HUES6 (cell line): Measurements from ENCODE around the gene ATPAF1.
A peak's percentile ranks its signal among the peaks of the same experiment; 100 is the strongest.

Experiments used
- H3K27ac ChIP-seq: 2 replicates; pipeline ENCODE4 v1.7.0; 2013; ENCODE audit warnings: low read depth, mild to moderate bottlenecking, low read length, inconsistent platforms
- H3K27me3 ChIP-seq: 2 replicates; pipeline ENCODE4 v1.6.1; 2013; ENCODE audit warnings: low read length; ENCODE audit not compliant: control insufficient read depth, insufficient read depth
- H3K36me3 ChIP-seq: 2 replicates; pipeline ENCODE4 v1.6.1; 2013; ENCODE audit warnings: low read length; ENCODE audit not compliant: control insufficient read depth, insufficient read depth
- H3K4me1 ChIP-seq: 2 replicates; pipeline ENCODE4 v1.6.1; 2013; ENCODE audit warnings: low read length; ENCODE audit not compliant: control insufficient read depth, insufficient read depth
- H3K4me3 ChIP-seq: 2 replicates; pipeline ENCODE4 v1.5.1; 2013; ENCODE audit warnings: low read depth, low read length
- H3K9ac ChIP-seq: one replicate; pipeline ENCODE4 v1.6.1; 2013; ENCODE audit warnings: mild to moderate bottlenecking, low read length
- H3K9me3 ChIP-seq: 2 replicates; pipeline ENCODE4 v1.6.1; 2013; ENCODE audit warnings: low read depth, low read length; ENCODE audit not compliant: control insufficient read depth, insufficient read depth

Gene ATPAF1

DNA sequence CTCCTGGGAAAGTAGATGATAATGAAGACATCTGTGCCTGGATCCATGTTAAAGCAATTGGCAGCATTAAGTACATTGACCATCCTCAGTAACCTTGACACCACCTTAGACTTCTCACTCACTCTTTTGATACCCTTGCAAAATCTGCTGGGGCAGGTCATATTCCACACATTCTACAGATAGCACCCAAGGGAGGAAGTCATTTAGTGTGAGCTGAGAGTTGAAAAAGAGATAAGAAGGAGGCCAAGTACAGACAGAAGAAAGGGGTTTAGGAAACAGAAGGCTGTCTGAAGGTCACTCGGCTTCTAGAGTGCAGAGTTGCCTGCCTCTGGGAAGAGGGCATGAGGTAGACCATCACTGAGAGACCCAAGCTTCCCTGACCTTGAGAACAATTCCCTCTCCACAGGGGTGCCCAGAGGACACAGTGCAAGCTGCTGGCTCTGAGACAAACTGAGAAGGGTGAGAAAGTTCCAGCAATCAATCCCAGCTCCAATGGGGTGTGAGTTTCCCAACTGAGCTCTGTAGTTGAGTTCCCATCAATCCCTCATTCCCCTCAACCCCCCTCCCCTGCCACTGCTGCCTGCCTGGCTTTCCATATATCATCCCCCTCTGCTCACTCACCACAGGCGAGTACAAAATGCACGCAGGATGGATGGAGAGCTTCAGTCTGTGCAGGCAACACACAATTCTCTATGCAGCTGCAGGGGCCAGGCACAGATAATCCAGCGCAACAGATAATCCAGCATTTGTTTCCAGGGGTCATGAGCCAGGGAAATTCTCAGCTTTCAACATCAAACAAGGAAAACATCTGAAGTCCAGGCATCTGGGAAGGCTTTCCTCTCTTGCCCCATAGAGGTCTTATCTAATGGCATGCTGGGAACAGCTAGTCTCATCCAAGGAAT is 44.2 kb downstream of the ATPAF1 start:
- Histone ChIP-seq H3K4me3 (no peak overlapping the region), H3K27me3 (peaks cover 3% of the 10 kb centered on the region), H3K9me3 (no peaks in the 10 kb centered on the region)

DNA sequence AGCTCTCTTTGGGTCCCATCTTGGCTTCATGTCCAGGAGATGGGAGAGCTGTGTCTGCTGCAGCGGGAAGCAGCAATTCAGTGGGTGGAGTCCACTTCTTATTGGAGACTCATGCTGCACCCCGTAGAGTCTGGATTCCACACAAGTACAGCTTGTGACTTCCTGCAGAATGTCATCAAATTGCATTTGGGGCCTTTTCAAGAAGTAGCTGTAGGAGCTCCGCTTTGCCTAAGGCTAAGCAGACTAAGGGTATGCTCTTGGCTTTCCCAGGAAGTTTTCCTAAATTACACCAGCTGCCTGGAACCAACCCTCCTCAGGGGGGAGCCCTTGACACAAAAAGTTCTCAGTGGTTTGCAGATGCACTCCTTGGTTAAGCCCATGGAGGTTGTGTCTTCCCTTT is 45.8 kb downstream of the ATPAF1 start:
- no peaks in the 10 kb centered on the region for H3K36me3 ChIP-seq
- H3K4me3 ChIP-seq, result no peak overlapping the region

More for the DNA sequence above, 44.2 kb downstream of the ATPAF1 start:
- no peak overlapping the region for H3K27ac ChIP-seq
- no peak overlapping the region for H3K9ac ChIP-seq
- H3K4me1 ChIP-seq, result peaks cover 6% of the 10 kb centered on the region; the same call in 1 of the 2 replicates
- H3K36me3 ChIP-seq, result no peaks in the 10 kb centered on the region

DNA sequence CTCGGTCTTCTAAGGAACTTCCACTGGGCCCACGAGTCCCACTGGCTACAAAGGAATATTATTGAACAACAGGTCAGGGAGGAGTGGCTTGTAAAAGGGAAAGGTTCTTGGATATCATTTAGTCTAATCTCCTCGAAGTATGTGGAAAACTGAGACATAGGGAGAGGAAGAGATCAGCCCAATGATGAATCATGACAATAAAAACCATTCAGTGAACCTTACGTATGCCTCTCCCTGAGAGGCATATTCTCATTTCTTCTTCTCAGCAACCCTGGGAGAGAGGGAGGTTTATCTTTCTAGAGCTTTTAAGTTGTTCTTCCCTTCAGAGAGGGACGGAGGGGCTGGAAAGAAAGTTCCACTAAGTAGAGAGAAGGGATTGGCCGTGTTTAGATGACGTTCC is 46.2 kb downstream of the ATPAF1 start:
- H3K36me3 ChIP-seq, result no peaks in the 10 kb centered on the region
- peaks cover 6% of the 10 kb centered on the region; the same call in 1 of the 2 replicates for H3K4me1 ChIP-seq
- peaks cover 19% of the 10 kb centered on the region for H3K27me3 ChIP-seq
- no peak overlapping the region for H3K27ac ChIP-seq
- no peak overlapping the region for H3K4me3 ChIP-seq
- H3K9me3 ChIP-seq, result no peaks in the 10 kb centered on the region
- H3K9ac ChIP-seq, result no peak overlapping the region

More for the DNA sequence above, 45.8 kb downstream of the ATPAF1 start:
- Histone ChIP-seq H3K27me3 (peaks cover 15% of the 10 kb centered on the region), H3K4me1 (peaks cover 6% of the 10 kb centered on the region; the same call in 1 of the 2 replicates), H3K9ac (no peak overlapping the region), H3K27ac (no peak overlapping the region), H3K9me3 (no peaks in the 10 kb centered on the region)

DNA sequence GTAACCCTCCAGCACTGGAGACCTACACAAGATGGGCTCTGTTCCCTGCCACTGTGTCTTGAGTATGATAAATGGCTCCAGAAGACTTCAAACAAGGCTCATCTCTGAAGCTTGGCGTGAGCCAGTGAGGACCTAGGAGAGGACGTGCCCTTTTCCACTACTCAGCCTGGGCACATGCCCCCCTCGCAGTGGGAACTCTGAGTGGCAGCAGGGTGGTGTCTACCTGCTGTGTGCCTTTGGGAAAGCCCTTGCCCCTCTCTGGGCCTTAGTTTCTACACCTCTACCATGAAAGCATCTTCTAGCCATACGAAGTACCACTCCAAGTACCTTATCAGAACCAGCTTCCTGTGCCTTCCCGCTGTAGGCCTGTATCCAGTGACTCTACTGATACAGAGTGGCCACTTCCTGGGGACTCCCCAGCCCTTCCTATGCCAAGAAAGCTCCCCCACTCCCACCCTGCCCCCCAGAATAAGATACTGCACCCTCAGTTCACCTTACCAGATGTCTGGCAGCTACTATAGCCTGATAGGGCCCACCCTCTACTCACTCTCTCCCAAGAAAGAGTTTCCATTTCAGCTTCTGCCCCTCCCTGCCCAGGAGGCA is 48.4 kb downstream of the ATPAF1 start:
- Histone ChIP-seq H3K36me3 (no peaks in the 10 kb centered on the region), H3K9me3 (no peaks in the 10 kb centered on the region), H3K27me3 (peaks cover 30% of the 10 kb centered on the region), H3K27ac (no peak overlapping the region), H3K4me3 (no peak overlapping the region), H3K9ac (no peak overlapping the region), H3K4me1 (peaks cover 17% of the 10 kb centered on the region)

DNA sequence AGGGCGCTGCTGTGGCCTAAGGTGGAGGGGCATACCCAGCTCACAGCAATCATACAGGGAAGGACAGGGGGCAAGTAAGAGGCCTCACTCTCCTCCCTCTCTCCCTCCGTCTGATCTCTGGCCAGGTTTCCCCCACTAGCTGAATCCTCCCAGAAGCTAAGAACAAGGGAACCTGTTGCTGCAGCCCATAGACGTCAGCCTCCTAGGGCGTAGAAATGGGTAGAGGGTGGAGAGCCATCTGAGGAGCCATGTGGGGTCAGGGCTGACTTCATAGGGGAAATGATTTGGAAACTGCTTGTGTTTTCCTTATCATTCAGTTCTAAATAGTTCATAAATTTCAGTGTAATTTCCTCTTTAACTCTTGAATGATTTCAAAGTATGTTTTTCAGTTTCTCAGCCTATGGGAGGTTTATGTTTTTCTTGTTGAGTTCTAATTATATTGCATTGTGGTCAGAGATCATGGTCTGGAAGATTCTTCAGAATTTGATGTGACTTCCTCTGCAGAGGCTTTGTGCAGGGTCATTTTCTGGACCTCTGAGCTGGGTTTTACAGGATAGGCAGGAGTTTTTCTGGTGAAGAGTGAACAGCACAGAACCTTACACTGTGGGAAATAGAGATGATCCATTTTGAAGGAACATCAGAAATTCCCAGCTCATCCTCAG is 49.3 kb downstream of the ATPAF1 start:
- Histone ChIP-seq H3K27ac (no peak overlapping the region), H3K27me3 (peaks cover 30% of the 10 kb centered on the region), H3K9me3 (no peaks in the 10 kb centered on the region), H3K9ac (no peak overlapping the region), H3K4me1 (peaks cover 21% of the 10 kb centered on the region), H3K4me3 (no peak overlapping the region), H3K36me3 (no peaks in the 10 kb centered on the region)

DNA sequence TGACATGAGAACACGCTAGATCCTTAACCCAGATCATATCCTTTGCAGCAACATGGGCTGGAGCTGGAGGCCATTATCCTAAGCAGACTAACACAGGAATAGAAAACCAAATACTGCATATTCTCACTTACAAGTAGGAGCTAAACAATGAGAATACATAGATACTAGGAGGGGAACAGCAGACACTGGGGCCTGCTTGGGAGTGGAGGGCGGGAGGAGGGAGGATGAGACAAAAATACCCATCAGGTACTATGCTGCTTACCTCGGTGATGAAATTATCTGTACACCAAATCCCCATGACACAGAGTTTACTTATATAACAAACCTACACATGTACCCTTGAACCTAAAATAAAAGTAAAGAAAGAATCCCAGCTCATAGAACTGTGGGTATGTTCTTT is 50.3 kb downstream of the ATPAF1 start:
- H3K27me3 ChIP-seq, result peaks cover 30% of the 10 kb centered on the region
- peaks cover 27% of the 10 kb centered on the region for H3K4me1 ChIP-seq
- no peaks in the 10 kb centered on the region for H3K36me3 ChIP-seq
- H3K9ac ChIP-seq, result no peak overlapping the region
- no peak overlapping the region for H3K4me3 ChIP-seq
- no peaks in the 10 kb centered on the region for H3K9me3 ChIP-seq
- H3K27ac ChIP-seq, result no peak overlapping the region

DNA sequence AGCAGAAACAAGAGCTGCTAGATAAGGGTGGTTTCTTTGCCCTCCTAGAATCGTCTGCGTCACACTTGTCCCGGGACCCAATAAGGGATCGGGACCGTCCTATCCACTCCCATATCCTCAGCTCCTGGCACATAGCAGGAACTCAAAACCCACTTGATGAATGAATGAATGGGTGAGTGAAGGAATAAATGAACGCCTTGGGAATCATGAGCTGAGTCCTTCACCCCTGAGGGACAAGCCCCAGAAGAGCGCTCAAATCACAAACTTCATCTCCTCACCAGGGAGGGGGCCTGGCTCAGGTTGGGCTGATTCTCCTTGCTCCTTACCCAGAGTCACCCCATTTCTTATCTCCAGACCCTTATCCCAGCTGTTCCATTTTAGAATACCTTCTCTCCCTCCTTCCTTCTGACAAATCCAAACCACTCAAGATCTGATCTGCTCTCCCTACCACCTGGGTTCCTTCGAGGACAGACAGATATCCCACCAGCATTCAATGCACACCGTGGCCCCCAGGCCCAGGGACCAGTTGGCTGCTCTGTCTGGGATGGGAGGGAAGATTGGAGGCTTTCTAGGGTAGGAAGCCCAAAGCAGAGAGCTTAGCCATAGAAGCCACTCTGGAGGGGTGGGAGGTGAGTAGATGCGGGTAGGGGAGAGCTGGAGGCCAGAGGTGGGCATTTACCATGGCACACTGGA is 50.9 kb downstream of the ATPAF1 start:
- Histone ChIP-seq H3K27ac (no peak overlapping the region), H3K9me3 (no peaks in the 10 kb centered on the region), H3K4me3 (peak overlapping the region; percentile 89), H3K9ac (no peak overlapping the region), H3K4me1 (peaks cover 29% of the 10 kb centered on the region), H3K27me3 (peaks cover 30% of the 10 kb centered on the region), H3K36me3 (no peaks in the 10 kb centered on the region)

DNA sequence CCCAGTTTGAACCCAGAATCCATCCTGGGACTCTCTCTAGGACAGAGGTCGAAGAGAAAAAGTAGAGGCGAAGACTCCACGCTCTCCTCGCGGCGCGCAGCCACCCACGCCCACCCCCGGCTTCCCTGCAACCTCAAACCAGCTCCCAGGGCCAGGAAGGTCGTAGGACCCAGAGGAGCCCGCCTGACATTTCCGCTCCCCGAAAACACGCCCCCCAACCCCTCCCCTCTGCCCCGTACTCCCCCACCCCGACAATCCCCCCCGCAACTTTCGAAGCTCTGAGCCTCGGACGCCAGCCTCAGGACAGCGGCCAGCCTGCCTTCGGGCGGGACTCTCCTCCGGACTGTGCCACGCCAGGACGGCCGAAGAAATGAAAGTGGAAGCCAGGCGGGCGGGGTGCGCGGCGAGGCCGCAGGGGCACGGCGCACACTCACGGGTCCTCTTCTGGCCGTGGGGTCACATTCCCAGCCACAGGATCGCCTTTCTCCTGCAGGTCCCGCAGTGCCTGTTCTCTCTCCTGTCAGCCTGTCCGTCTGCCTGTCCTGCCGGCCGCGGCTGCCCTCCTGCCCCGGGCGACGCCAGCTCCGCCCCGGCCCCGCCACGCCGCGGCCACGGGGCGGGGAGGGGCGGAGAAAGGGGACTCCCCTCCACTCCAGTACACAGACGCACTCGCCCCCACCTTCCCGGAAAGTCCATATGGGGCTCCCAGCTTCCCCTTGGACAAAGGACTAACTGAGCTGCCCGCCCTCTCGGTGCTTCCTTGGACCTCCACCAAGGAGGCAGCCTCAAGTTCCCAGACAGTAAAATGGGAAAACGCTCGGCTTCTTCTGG is 51.7 kb downstream of the ATPAF1 start, which contains the start of gene MOB3C:
Gene MOB3C, minus strand, starts transcription at position 535 of the 831 bp plus-strand sequence. CDS start 3,490 bp downstream, outside the sequence.
- no peaks in the 10 kb centered on the region for H3K36me3 ChIP-seq
- H3K27ac ChIP-seq, result no peak within 1 kb of the TSS
- H3K27me3 ChIP-seq, result peaks cover 30% of the 10 kb centered on the region
- no peaks in the 10 kb centered on the region for H3K9me3 ChIP-seq
- peak within 1 kb of the TSS; percentile 60 for H3K9ac ChIP-seq
- H3K4me3 ChIP-seq, result peak within 1 kb of the TSS; percentile 89
- peaks cover 36% of the 10 kb centered on the region for H3K4me1 ChIP-seq

DNA sequence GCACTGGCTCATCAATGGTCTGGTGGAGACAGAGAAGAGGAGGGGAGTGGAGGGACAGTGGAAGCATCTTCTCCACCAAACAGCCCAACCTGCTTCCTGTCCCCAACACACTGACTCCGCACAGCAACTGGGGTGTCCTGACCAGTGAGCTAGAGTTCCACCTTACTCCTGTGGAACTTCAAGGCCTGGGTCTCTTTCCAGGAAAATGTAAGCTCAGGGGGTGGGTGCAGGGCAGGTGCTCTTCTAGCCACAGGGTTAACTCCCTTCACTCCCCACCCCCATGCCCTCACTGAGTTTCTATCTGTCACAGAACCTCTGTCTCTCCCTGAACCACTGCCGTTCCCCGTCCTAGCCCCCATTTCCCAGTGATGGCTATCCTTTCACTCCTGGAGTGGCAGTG is 52.4 kb downstream of the ATPAF1 start:
- H3K27ac ChIP-seq, result no peak overlapping the region
- H3K36me3 ChIP-seq, result no peaks in the 10 kb centered on the region
- no peak overlapping the region for H3K9ac ChIP-seq
- H3K4me3 ChIP-seq, result peak overlapping the region; percentile 89
- peaks cover 30% of the 10 kb centered on the region for H3K27me3 ChIP-seq
- H3K4me1 ChIP-seq, result peaks cover 41% of the 10 kb centered on the region
- no peaks in the 10 kb centered on the region for H3K9me3 ChIP-seq

DNA sequence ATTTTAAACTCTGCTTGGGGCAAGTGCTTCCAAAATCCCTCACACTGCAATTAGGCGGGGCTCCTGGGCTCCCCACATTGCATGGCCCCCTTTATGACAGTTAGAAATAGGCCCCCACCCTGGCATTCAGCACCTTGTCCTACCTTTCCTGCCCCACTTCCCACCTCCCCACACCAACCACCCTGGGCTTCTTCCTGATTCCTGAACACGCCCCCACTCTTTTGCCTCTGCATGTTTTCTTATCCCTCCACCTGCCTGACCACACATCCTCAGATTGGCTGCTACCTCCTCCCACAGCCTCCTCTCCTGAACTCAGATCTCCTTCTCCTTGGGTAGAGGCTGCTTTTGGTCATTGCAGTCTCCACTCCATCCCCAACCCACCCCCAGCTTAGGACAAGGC is 53.1 kb downstream of the ATPAF1 start:
- H3K27ac ChIP-seq, result no peak overlapping the region
- no peak overlapping the region for H3K9ac ChIP-seq
- peaks cover 30% of the 10 kb centered on the region for H3K27me3 ChIP-seq
- peaks cover 41% of the 10 kb centered on the region for H3K4me1 ChIP-seq
- no peaks in the 10 kb centered on the region for H3K36me3 ChIP-seq
- no peak overlapping the region for H3K4me3 ChIP-seq
- H3K9me3 ChIP-seq, result no peaks in the 10 kb centered on the region
